H1 (cell line): ENCODE measurements around the gene ASH1L. TPM values are rescaled to one million over a fixed set of nuclear protein-coding genes. Genes with fewer than 3 reads are reported as not detected.

Experiments used
- CTCF ChIA-PET: fragments of 300-600 bp; sonication (Branson Sonifier 250); formaldehyde crosslinking; loops from one replicate; lab custom pipeline; 2021; ENCODE audit not compliant: partially characterized antibody; lab: Charles Lee
- POLR2A ChIA-PET: fragments of 300-600 bp; sonication (Branson Sonifier 250); formaldehyde crosslinking; loops from one replicate; lab custom pipeline; 2021; ENCODE audit warnings: inconsistent platforms; ENCODE audit not compliant: partially characterized antibody; lab: Charles Lee
- DNase-seq, 2 experiments: peaks; one replicate each; pipeline versions ENCODE4 v3.0.0 to v3.0.0-alpha.2; 2010 to 2022; ENCODE audit warnings: low spot score in 2 of 2, low read depth in 1 of 2, mixed read lengths in 1 of 2
- FAIRE-seq: peaks from 2 replicates; lab custom pipeline; 2011; peaks lifted over from hg19 to GRCh38; lab: Jason Lieb, UNC
- H2AFZ ChIP-seq: 2 replicates; pipeline ENCODE4 v1.8.1; 2012; ENCODE audit warnings: low read length, inconsistent platforms
- H2AK5ac ChIP-seq: 2 replicates; pipeline ENCODE4 v1.6.1; 2013; ENCODE audit warnings: low read depth, low read length
- H2BK120ac ChIP-seq: replicated peaks from 2 replicates; pipeline ENCODE3; 2013; ENCODE audit warnings: low read depth, low read length, inconsistent platforms
- H2BK12ac ChIP-seq: 2 replicates; pipeline ENCODE4 v1.6.1; 2013; ENCODE audit warnings: low read depth, low read length
- H2BK15ac ChIP-seq: 2 replicates; pipeline ENCODE4 v1.6.1; 2013; ENCODE audit warnings: low read length
- H2BK20ac ChIP-seq: 2 replicates; pipeline ENCODE4 v1.6.1; 2013; ENCODE audit warnings: low read length
- H2BK5ac ChIP-seq: 2 replicates; pipeline ENCODE4 v1.6.1; 2013; ENCODE audit warnings: low read depth, low read length
- H3K14ac ChIP-seq: 2 replicates; pipeline ENCODE4 v1.6.1; 2013; ENCODE audit warnings: inconsistent platforms; ENCODE audit not compliant: insufficient read length
- H3K18ac ChIP-seq: 2 replicates; pipeline ENCODE4 v1.6.1; 2013; ENCODE audit warnings: low read length; ENCODE audit errors: extremely low read depth
- H3K23ac ChIP-seq: 2 replicates; pipeline ENCODE4 v1.6.1; 2013; ENCODE audit warnings: inconsistent platforms; ENCODE audit not compliant: insufficient read length
- H3K23me2 ChIP-seq: 2 replicates; pipeline ENCODE4 v1.6.1; 2013; ENCODE audit warnings: low read depth, low read length
- H3K27ac ChIP-seq: 2 replicates; pipeline ENCODE4 v1.6.1; 2011; ENCODE audit warnings: low read depth, low read length, inconsistent platforms
- H3K27me3 ChIP-seq, 4 experiments: replicated peaks in 1 of 4; 1 replicate in 1 of 4; 2 replicates in 3 of 4; pipeline versions ENCODE4 v1.6.1 to v1.8.1; 2011 to 2013; ENCODE audit warnings: low read length in 3 of 4, mild to moderate bottlenecking in 3 of 4, inconsistent platforms in 2 of 4, mixed read lengths in 2 of 4, moderate library complexity in 1 of 4; ENCODE audit not compliant: control insufficient read depth in 3 of 4, insufficient read depth in 3 of 4; ENCODE audit errors: extremely low read depth in 1 of 4
- H3K36me3 ChIP-seq, 4 experiments: 2 replicates each; pipeline versions ENCODE4 v1.6.1 to v1.8.1; 2011 to 2013; ENCODE audit warnings: mild to moderate bottlenecking in 4 of 4, low read length in 3 of 4, moderate library complexity in 2 of 4, control low read depth in 1 of 4, inconsistent platforms in 1 of 4; ENCODE audit not compliant: insufficient read depth in 4 of 4, control insufficient read depth in 2 of 4
- H3K4ac ChIP-seq: replicated peaks from 2 replicates; pipeline ENCODE3; 2013; ENCODE audit warnings: low read length, low read depth, mixed read lengths, inconsistent platforms; ENCODE audit not compliant: insufficient read length
- H3K4me1 ChIP-seq, 4 experiments: replicated peaks in 1 of 4; 1 replicate in 1 of 4; 2 replicates in 3 of 4; pipeline versions ENCODE4 v1.6.1 to v1.8.1; 2011 to 2013; ENCODE audit warnings: low read length in 3 of 4, inconsistent platforms in 2 of 4, mixed read lengths in 1 of 4; ENCODE audit not compliant: insufficient read depth in 4 of 4, control insufficient read depth in 3 of 4
- H3K4me2 ChIP-seq, 2 experiments: 2 replicates each; pipeline versions ENCODE4 v1.6.1 to v1.8.1; 2011 to 2013; ENCODE audit warnings: low read depth in 2 of 2, low read length in 2 of 2, control low read depth in 1 of 2, inconsistent platforms in 1 of 2, mild to moderate bottlenecking in 1 of 2; ENCODE audit not compliant: insufficient read depth in 1 of 2
- H3K4me3 ChIP-seq, 4 experiments: fragments of 200-600, 300-600 bp in 1 of 4; sonication (generic), shearing (Covaris generic), sonication (Bioruptor Twin) in 1 of 4; 2 replicates each; pipeline versions ENCODE4 v1.5.1 to v1.8.1; 2011 to 2016; ENCODE audit warnings: low read length in 4 of 4, low read depth in 3 of 4, control low read depth in 2 of 4, inconsistent platforms in 2 of 4, mild to moderate bottlenecking in 2 of 4, mixed read lengths in 1 of 4, moderate library complexity in 1 of 4; ENCODE audit not compliant: insufficient read depth in 2 of 4; ENCODE audit errors: extremely low read depth in 1 of 4
- H3K56ac ChIP-seq: replicated peaks from 2 replicates; pipeline ENCODE3; 2013; ENCODE audit warnings: low read depth, mild to moderate bottlenecking, mixed read lengths, low read length, inconsistent platforms; ENCODE audit not compliant: insufficient read length
- H3K79me1 ChIP-seq: 2 replicates; pipeline ENCODE4 v1.6.1; 2013; ENCODE audit warnings: low read depth, low read length, control low read depth
- H3K79me2 ChIP-seq, 2 experiments: 2 replicates each; pipeline versions ENCODE4 v1.6.1 to v1.8.1; 2012 to 2013; ENCODE audit warnings: low read length in 2 of 2, mild to moderate bottlenecking in 2 of 2, inconsistent platforms in 1 of 2; ENCODE audit not compliant: insufficient read depth in 2 of 2, control insufficient read depth in 1 of 2
- H3K9ac ChIP-seq, 4 experiments: replicated peaks in 1 of 4; 1 replicate in 1 of 4; 2 replicates in 3 of 4; pipeline versions ENCODE4 v1.6.1 to v1.8.1; 2011 to 2013; ENCODE audit warnings: low read depth in 3 of 4, low read length in 3 of 4, control low read depth in 2 of 4, mild to moderate bottlenecking in 2 of 4, moderate library complexity in 2 of 4, inconsistent platforms in 1 of 4; ENCODE audit errors: extremely low read depth in 1 of 4
- H3K9me3 ChIP-seq, 2 experiments: 2 replicates each; pipeline versions ENCODE4 v1.6.1 to v1.8.1; 2012 to 2013; ENCODE audit warnings: mild to moderate bottlenecking in 2 of 2, moderate library complexity in 2 of 2, control low read depth in 1 of 2, inconsistent platforms in 1 of 2, low read depth in 1 of 2, low read length in 1 of 2, mixed read lengths in 1 of 2; ENCODE audit not compliant: insufficient read depth in 2 of 2
- H4K20me1 ChIP-seq, 2 experiments: replicated peaks in 1 of 2; 2 replicates each; pipeline versions ENCODE3 to v1.8.1; 2011 to 2013; ENCODE audit warnings: inconsistent platforms in 2 of 2, low read length in 2 of 2, mild to moderate bottlenecking in 1 of 2; ENCODE audit not compliant: insufficient read depth in 2 of 2, control insufficient read depth in 1 of 2
- H4K5ac ChIP-seq: 2 replicates; pipeline ENCODE4 v1.6.1; 2013; ENCODE audit warnings: low read length, low read depth, mixed read lengths, inconsistent platforms; ENCODE audit not compliant: insufficient read length
- H4K8ac ChIP-seq: 2 replicates; pipeline ENCODE4 v1.8.0; 2013; ENCODE audit warnings: mild to moderate bottlenecking, moderate library complexity, low read length, inconsistent platforms; ENCODE audit not compliant: insufficient read depth; ENCODE audit errors: extremely low read depth
- H4K91ac ChIP-seq: replicated peaks from 2 replicates; pipeline ENCODE3; 2013; ENCODE audit warnings: low read length, mixed read lengths, inconsistent platforms; ENCODE audit not compliant: insufficient read length
- CREB1 ChIP-seq: IDR thresholded peaks from 2 replicates; pipeline ENCODE4 v1.6.1; 2012; ENCODE audit warnings: inconsistent platforms
- POLR2A ChIP-seq, 2 experiments: IDR thresholded peaks; 1 replicate in 1 of 2; 2 replicates in 1 of 2; pipeline ENCODE4 v1.6.1; 2011; ENCODE audit warnings: low read depth in 2 of 2, low read length in 2 of 2, mild to moderate bottlenecking in 2 of 2; ENCODE audit errors: control extremely low read depth in 1 of 2
- polyA plus RNA-seq, 7 experiments: library from polyadenylated mRNA; depleted of rRNA in 3 of 7; stranded (reverse) in 5 of 7; unstranded in 2 of 7; fragments of >200 nt in 5 of 7; fragments of 200-250 nt in 2 of 7; gene quantifications; 1 replicate in 5 of 7; 2 replicates in 1 of 7; 4 replicates in 1 of 7; pipeline versions ENCODE4 v1.2.1 to v1.2.3, GENCODE V29; 2011 to 2013; ENCODE audit warnings: missing spikeins in 2 of 7, mixed read lengths in 2 of 7
- total RNA-seq: library from RNA; stranded (reverse); fragmentation: NEBNext Ultra II Directional; extraction: Animal tissue kit (Norgen Biotek cat#: 25700); gene quantifications from 2 replicates; pipeline ENCODE4 v1.2.1, GENCODE V29; 2021

The ASH1L gene
- total and polyA plus RNA-seq, 2 of the 8 experiments (the other 6 are each of a cell fraction or from before 2014, with no cell fraction given): 7.5 to 27.6 TPM

GRCh38 chr1:155466996-155467395, 95.6 kb downstream of the ASH1L start:
- Histone ChIP-seq H3K56ac (no peak overlapping the region), H3K23ac (no peak overlapping the region), H2AK5ac (no peak overlapping the region), H2BK12ac (no peak overlapping the region), H4K20me1 (no peaks in the 10 kb centered on the region), H2BK5ac (no peak overlapping the region), H3K27me3 (no peaks in the 10 kb centered on the region), H4K5ac (no peak overlapping the region), H2BK120ac (no peak overlapping the region), H3K4me1 (no peaks in the 10 kb centered on the region), H3K79me1 (no peaks in the 10 kb centered on the region), H2BK15ac (no peak overlapping the region), H4K91ac (no peak overlapping the region), H3K4me2 (no peak overlapping the region), H3K36me3 (peaks cover 0 to 10% (median 0%) of the 10 kb centered on the region in 4 experiments; a peak in 3 of 8 replicates), H3K9ac (no peak overlapping the region), H2AFZ (no peak overlapping the region), H2BK20ac (no peak overlapping the region), H3K27ac (no peak overlapping the region), H3K14ac (no peak overlapping the region), H3K18ac (no peak overlapping the region), H3K4me3 (no peak overlapping the region), H3K9me3 (peaks cover 10% of the 10 kb centered on the region in 2 experiments), H3K79me2 (no peaks in the 10 kb centered on the region; a peak in 1 of 4 replicates), H4K8ac (no peak overlapping the region), H3K4ac (no peak overlapping the region), H3K23me2 (no peaks in the 10 kb centered on the region)
- TF ChIP-seq CREB1 (no peak), POLR2A (IDR thresholded peaks at IDR 0.05; ENCODE audit: control extremely low read depth in 1 of 2, low read depth in 2 of 2, low read length in 2 of 2) (no peak)
- ChIA-PET POLR2A (no interaction called here), CTCF (interaction anchor here (1.1 kb wide), 1 partner anchor 36 kb away, joined by 3 read pairs; no protein-coding TSS in a partner anchor)
- FAIRE-seq (no peak), DNase-seq (no peak)
